Measurements from ENCODE around the gene ADARB1.

GRCh38 chr21:45213392-45213791 is 139.0 kb downstream of the ADARB1 start:
- TF ChIP-seq CTCF (optimal IDR thresholded peaks at IDR 0.05 in 1 of 3, IDR thresholded peaks at IDR 0.05 in 1 of 3, conservative IDR thresholded peaks at IDR 0.05 in 1 of 3; ENCODE audit: extremely low read depth in 1 of 3, insufficient read depth in 2 of 3, low read length in 3 of 3), result no peak
- no peak for TF ChIP-seq EZH2 (IDR thresholded peaks at IDR 0.05; ENCODE audit: low read length)
